ENCODE results near the gene HERC3. TPM values are rescaled to one million over a fixed set of nuclear protein-coding genes. Genes with fewer than 3 reads are reported as not detected.

Gene HERC3
- total and polyA plus RNA-seq, 2 donors (not counting 3 experiments of a cell fraction or from before 2014, with no cell fraction given): 6.3 to 21.2 TPM

- no peaks in the 10 kb centered on the region for H3K36me3 ChIP-seq (ENCODE audit: control insufficient read depth in 2 of 2, extremely low read depth in 1 of 2, insufficient read depth in 2 of 2, low read length in 2 of 2)
- H3K9ac ChIP-seq (replicated peaks; ENCODE audit: extremely low read depth, insufficient read depth, low read length): peak overlapping the region; percentile 71
- peak overlapping the region in 1 of 3 experiments; percentile 12 for H3K4me3 ChIP-seq (replicated peaks in 1 of 3; ENCODE audit: insufficient read depth in 1 of 3, low read depth in 1 of 3, low read length in 3 of 3)
- peaks cover 52% of the 10 kb centered on the region for H3K4me1 ChIP-seq (ENCODE audit: control insufficient read depth, extremely low read depth, insufficient read depth, low read length)
- H2AFZ ChIP-seq (ENCODE audit: low read depth, low read length): no peak overlapping the region
- dilution Hi-C loops (cut with MboI; ENCODE audit: extremely low pct_ligation_motif_present, low sequenced_read_pairs) (no loop called here), intact Hi-C loops (cut with micrococcal nuclease) (loop anchor here (1.0 kb wide), 4 partner anchors 13 to 79 kb away; partner anchors contain the start of gene HERC3)
- POLR2A ChIA-PET: interaction anchor here (1.1 to 1.2 kb wide), 2 partner anchors 13 to 21 kb away, joined by 3 read pairs; partner anchors contain the start of gene HERC3
- CTCF ChIA-PET: interaction anchor here (1.1 to 3.9 kb wide), 12 partner anchors 11 to 394 kb away, joined by 3 to 25 read pairs (median 8); partner anchors contain the start of gene HERC3
- peak; percentile 78 for DNase-seq (ENCODE audit: low read depth, low spot score)
- H3K27me3 ChIP-seq (ENCODE audit: control insufficient read depth in 2 of 2, insufficient read depth in 2 of 2, low read length in 2 of 2): no peaks in the 10 kb centered on the region
- no peaks in the 10 kb centered on the region for H3K9me1 ChIP-seq (replicated peaks; ENCODE audit: control insufficient read depth, extremely low read depth, insufficient read depth, low read length)
- no TSS peak for BruUV-seq (replicated peaks)
- no peaks in the 10 kb centered on the region for H4K20me1 ChIP-seq (replicated peaks; ENCODE audit: control insufficient read depth, extremely low read depth, insufficient read depth, low read length)
- FAIRE-seq: peak; percentile 72
- TF ChIP-seq CTCF (IDR thresholded peaks at IDR 0.05; ENCODE audit: extremely low read depth in 1 of 2, insufficient read depth in 1 of 2, low read depth in 1 of 2, low read length in 2 of 2) (no peak), POLR2AphosphoS5 (IDR thresholded peaks at IDR 0.05; ENCODE audit: insufficient read depth, low read depth, low read length) (peak; percentile 57), GATA2 (IDR thresholded peaks at IDR 0.05; ENCODE audit: insufficient read depth, insufficient read length, low read depth, low read length) (peak; percentile 54), MYC (IDR thresholded peaks at IDR 0.05; ENCODE audit: low read depth, low read length) (no peak), MAX (IDR thresholded peaks at IDR 0.05; ENCODE audit: insufficient read depth, insufficient read length) (no peak), POLR2A (IDR thresholded peaks at IDR 0.05; ENCODE audit: low read depth, low read length) (no peak), JUN (IDR thresholded peaks at IDR 0.05; ENCODE audit: borderline replicate concordance, insufficient read depth, insufficient read length, low read depth) (peak; percentile 33), EZH2 (IDR thresholded peaks at IDR 0.05; ENCODE audit: borderline replicate concordance, low read depth, low read length, severe bottlenecking) (no peak), FOS (IDR thresholded peaks at IDR 0.05; ENCODE audit: borderline replicate concordance, insufficient read depth, low read length) (no peak)
- H3K27ac ChIP-seq (ENCODE audit: insufficient read depth, low read depth, low read length): peak overlapping the region; percentile 85
- peak overlapping the region; percentile 70 for H3K4me2 ChIP-seq (ENCODE audit: insufficient read depth, low read length)
- peaks cover 4% of the 10 kb centered on the region for H3K79me2 ChIP-seq (ENCODE audit: control insufficient read depth, insufficient read depth, low read length)
- no peaks in the 10 kb centered on the region for H3K9me3 ChIP-seq (replicated peaks; ENCODE audit: control insufficient read depth, insufficient read depth, low read length)
Measured at GRCh38 chr4:88613417-88613875, 21.2 kb downstream of the HERC3 start.

All from endothelial cell of umbilical vein (primary cell).